Measurements from ENCODE around the gene CAMKMT.
A peak's percentile ranks its signal among the peaks of the same experiment; 100 is the strongest.

The CAMKMT gene

GRCh38 chr2:44549856-44550255, 188.1 kb downstream of the CAMKMT start:
- no peak for DNase-seq (ENCODE audit: low read depth)
- H3K4me3 ChIP-seq (ENCODE audit: low read depth, low read length) = no peak overlapping the region
- TF ChIP-seq CTCF (IDR thresholded peaks at IDR 0.05; ENCODE audit: low read depth, low read length, missing control alignments) = no peak

- H3K4me3 ChIP-seq (ENCODE audit: low read depth, low read length) = no peak overlapping the region
- DNase-seq (ENCODE audit: low read depth) = no peak
- no peak for TF ChIP-seq CTCF (IDR thresholded peaks at IDR 0.05; ENCODE audit: low read depth, low read length, missing control alignments)
Observed at GRCh38 chr2:44550561-44550960, 188.8 kb downstream of the CAMKMT start.

GRCh38 chr2:44551497-44551896, 189.8 kb downstream of the CAMKMT start:
- H3K4me3 ChIP-seq (ENCODE audit: low read depth, low read length) = no peak overlapping the region
- no peak for TF ChIP-seq CTCF (IDR thresholded peaks at IDR 0.05; ENCODE audit: low read depth, low read length, missing control alignments)
- no peak for DNase-seq (ENCODE audit: low read depth)

GRCh38 chr2:44553456-44553855, 191.7 kb downstream of the CAMKMT start:
- DNase-seq (ENCODE audit: low read depth) = no peak
- no peak overlapping the region for H3K4me3 ChIP-seq (ENCODE audit: low read depth, low read length)
- TF ChIP-seq CTCF (IDR thresholded peaks at IDR 0.05; ENCODE audit: low read depth, low read length, missing control alignments) = no peak

- DNase-seq (ENCODE audit: low read depth) = no peak
- TF ChIP-seq CTCF (IDR thresholded peaks at IDR 0.05; ENCODE audit: low read depth, low read length, missing control alignments) = no peak
- H3K4me3 ChIP-seq (ENCODE audit: low read depth, low read length) = no peak overlapping the region
Observed at GRCh38 chr2:44555700-44556099, 194.0 kb downstream of the CAMKMT start.

- TF ChIP-seq CTCF (IDR thresholded peaks at IDR 0.05; ENCODE audit: low read depth, low read length, missing control alignments) = no peak
- no peak overlapping the region for H3K4me3 ChIP-seq (ENCODE audit: low read depth, low read length)
- DNase-seq (ENCODE audit: low read depth) = no peak
Observed at GRCh38 chr2:44559108-44559507, 197.4 kb downstream of the CAMKMT start.

- no peak for DNase-seq (ENCODE audit: low read depth)
- peak; percentile 42 for TF ChIP-seq CTCF (IDR thresholded peaks at IDR 0.05; ENCODE audit: low read depth, low read length, missing control alignments)
- no peak overlapping the region for H3K4me3 ChIP-seq (ENCODE audit: low read depth, low read length)
Observed at GRCh38 chr2:44560352-44560751, 198.6 kb downstream of the CAMKMT start.

Data from GM12864 (cell line).